IMR-90 (cell line): ENCODE data around the gene SH3BP5. TPM values are rescaled to one million over a fixed set of nuclear protein-coding genes. Genes with fewer than 3 reads are reported as not detected.

Experiments
- ATAC-seq: fragments of 200-7000 bp; cut with Tn5 transposase; 2 replicates; pipeline ENCODE4 v1.9.1; 2020; ENCODE audit warnings: low read depth, mild to moderate bottlenecking, moderate library complexity
- BruUV-seq: library from RNA; stranded (reverse); fragments of 400-500 nt; replicated peaks from 2 replicates; lab custom pipeline; 2021; lab: Mats Ljungman, UMichigan
- CTCF ChIA-PET: fragments of 300-600 bp; formaldehyde crosslinking; extraction: SDS; loops from one replicate; lab custom pipeline; 2021; ENCODE audit warnings: antibody characterized with exemption; lab: Yijun Ruan, JAX
- POLR2A ChIA-PET: fragments of 300-600 bp; sonication (Branson Sonifier 250); formaldehyde crosslinking; loops from one replicate; lab custom pipeline; 2022; ENCODE audit warnings: antibody characterized with exemption; ENCODE audit not compliant: unreplicated experiment; lab: Charles Lee
- DNase-seq: peaks from one replicate; pipeline ENCODE4 v3.0.0; 2013
- H2AFZ ChIP-seq: replicated peaks from 2 replicates; pipeline ENCODE3; 2013; ENCODE audit warnings: low read length, mild to moderate bottlenecking; ENCODE audit not compliant: poor library complexity
- H2AK5ac ChIP-seq: 2 replicates; pipeline ENCODE4 v1.6.1; 2013; ENCODE audit warnings: low read depth, low read length, inconsistent platforms
- H2AK9ac ChIP-seq: replicated peaks from 2 replicates; pipeline ENCODE3; 2013; ENCODE audit warnings: mild to moderate bottlenecking, low read depth, low read length, moderate library complexity; ENCODE audit not compliant: poor library complexity
- H2BK120ac ChIP-seq: 2 replicates; pipeline ENCODE4 v1.6.1; 2013; ENCODE audit warnings: low read depth, low read length, inconsistent platforms
- H2BK15ac ChIP-seq: 3 replicates; pipeline ENCODE4 v1.6.1; 2013; ENCODE audit warnings: low read depth, low read length, inconsistent platforms
- H2BK20ac ChIP-seq: 2 replicates; pipeline ENCODE4 v1.6.1; 2013; ENCODE audit warnings: low read depth, mild to moderate bottlenecking, inconsistent platforms, low read length, moderate library complexity
- H2BK5ac ChIP-seq: 2 replicates; pipeline ENCODE4 v1.6.1; 2013; ENCODE audit warnings: mild to moderate bottlenecking, low read depth, low read length, inconsistent platforms; ENCODE audit not compliant: poor library complexity, severe bottlenecking
- H3K14ac ChIP-seq: replicated peaks from 2 replicates; pipeline ENCODE4 v1.6.1; 2013; ENCODE audit warnings: low read depth, low read length, inconsistent platforms
- H3K18ac ChIP-seq: 2 replicates; pipeline ENCODE4 v1.6.1; 2013; ENCODE audit warnings: low read depth, low read length, control low read depth
- H3K23ac ChIP-seq: 2 replicates; pipeline ENCODE4 v1.6.1; 2013; ENCODE audit warnings: low read depth, low read length, inconsistent platforms
- H3K27ac ChIP-seq: 2 replicates; pipeline ENCODE4 v1.5.1; 2013; ENCODE audit warnings: mild to moderate bottlenecking, control low read depth, low read length; ENCODE audit not compliant: insufficient read depth
- H3K27me3 ChIP-seq: 2 replicates; pipeline ENCODE4 v1.6.1; 2013; ENCODE audit warnings: low read length; ENCODE audit not compliant: control insufficient read depth, insufficient read depth
- H3K36me3 ChIP-seq: 2 replicates; pipeline ENCODE4 v1.6.1; 2013; ENCODE audit warnings: low read length, mixed read lengths; ENCODE audit not compliant: control insufficient read depth, insufficient read depth
- H3K4ac ChIP-seq: 2 replicates; pipeline ENCODE4 v1.6.1; 2013; ENCODE audit warnings: low read depth, low read length, inconsistent platforms
- H3K4me1 ChIP-seq: 2 replicates; pipeline ENCODE4 v1.6.1; 2013; ENCODE audit warnings: low read length, mixed read lengths; ENCODE audit not compliant: control insufficient read depth, insufficient read depth
- H3K4me2 ChIP-seq: 2 replicates; pipeline ENCODE4 v1.6.1; 2013; ENCODE audit warnings: low read depth, mild to moderate bottlenecking, control low read depth, low read length, moderate library complexity
- H3K4me3 ChIP-seq: 2 replicates; pipeline ENCODE4 v1.5.1; 2013; ENCODE audit warnings: low read depth, mild to moderate bottlenecking, control low read depth, low read length, moderate library complexity; ENCODE audit not compliant: insufficient read depth
- H3K56ac ChIP-seq: 2 replicates; pipeline ENCODE4 v1.6.1; 2013; ENCODE audit warnings: low read length, inconsistent platforms; ENCODE audit not compliant: insufficient read depth; ENCODE audit errors: extremely low read depth
- H3K79me1 ChIP-seq, 2 experiments: 2 replicates each; pipeline ENCODE4 v1.6.1; 2013; ENCODE audit warnings: low read length in 2 of 2, inconsistent platforms in 1 of 2, low read depth in 1 of 2
- H3K9ac ChIP-seq: 2 replicates; pipeline ENCODE4 v1.6.1; 2013; ENCODE audit warnings: low read depth, low read length, control low read depth
- H3K9me1 ChIP-seq: 2 replicates; pipeline ENCODE4 v1.6.1; 2013; ENCODE audit warnings: low read length, inconsistent platforms; ENCODE audit not compliant: insufficient read depth
- H3K9me3 ChIP-seq: 2 replicates; pipeline ENCODE4 v1.6.1; 2013; ENCODE audit warnings: low read length; ENCODE audit not compliant: control insufficient read depth, insufficient read depth
- H4K20me1 ChIP-seq: 2 replicates; pipeline ENCODE4 v1.6.1; 2013; ENCODE audit warnings: low read length, inconsistent platforms; ENCODE audit not compliant: insufficient read depth
- H4K5ac ChIP-seq: 2 replicates; pipeline ENCODE4 v1.6.1; 2013; ENCODE audit warnings: mild to moderate bottlenecking, low read depth, low read length, control low read depth
- H4K8ac ChIP-seq, 2 experiments: 2 replicates each; pipeline ENCODE4 v1.6.1; 2013; ENCODE audit warnings: low read depth in 2 of 2, low read length in 2 of 2, control low read depth in 1 of 2, inconsistent platforms in 1 of 2
- H4K91ac ChIP-seq: 2 replicates; pipeline ENCODE4 v1.6.1; 2013; ENCODE audit warnings: low read depth, low read length, inconsistent platforms; ENCODE audit not compliant: insufficient read depth
- BHLHE40 ChIP-seq: fragments of 150-350 bp; IDR thresholded peaks from 2 replicates; pipeline ENCODE4 v1.6.1; 2016; ENCODE audit warnings: mild to moderate bottlenecking, low read depth, low read length
- CEBPB ChIP-seq: IDR thresholded peaks from 2 replicates; pipeline ENCODE4 v1.6.1; 2012; ENCODE audit warnings: low read depth, low read length, improper control_type of control experiment
- CHD1 ChIP-seq: IDR thresholded peaks from 2 replicates; pipeline ENCODE4 v1.6.1; 2012; ENCODE audit warnings: low read depth, low read length, improper control_type of control experiment
- CTCF ChIP-seq: conservative IDR thresholded peaks from 2 replicates; pipeline ENCODE4 v1.5.1; 2012; ENCODE audit warnings: mild to moderate bottlenecking, low read depth, low read length, improper control_type of control experiment
- ELK1 ChIP-seq: fragments of 150-350 bp; IDR thresholded peaks from 2 replicates; pipeline ENCODE4 v1.6.1; 2016; ENCODE audit warnings: low read depth, mild to moderate bottlenecking, low read length, moderate library complexity, borderline replicate concordance
- FOS ChIP-seq: fragments of 150-350 bp; IDR thresholded peaks from 2 replicates; pipeline ENCODE4 v1.6.1; 2016; ENCODE audit warnings: low read depth, low read length
- MAFK ChIP-seq: IDR thresholded peaks from 2 replicates; pipeline ENCODE4 v1.6.1; 2012; ENCODE audit warnings: low read depth, low read length, improper control_type of control experiment
- MAZ ChIP-seq: IDR thresholded peaks from 2 replicates; pipeline ENCODE4 v1.6.1; 2012; ENCODE audit warnings: low read depth, mild to moderate bottlenecking, low read length, improper control_type of control experiment, moderate library complexity, borderline replicate concordance
- MXI1 ChIP-seq: IDR thresholded peaks from 2 replicates; pipeline ENCODE4 v1.6.1; 2012; ENCODE audit warnings: low read depth, mild to moderate bottlenecking, low read length, moderate library complexity, borderline replicate concordance
- NFE2L2 ChIP-seq: fragments of 150-350 bp; IDR thresholded peaks from 2 replicates; pipeline ENCODE4 v1.6.1; 2016; ENCODE audit warnings: low read depth, mild to moderate bottlenecking, low read length
- POLR2A ChIP-seq: IDR thresholded peaks from 2 replicates; pipeline ENCODE4 v1.6.1; 2012; ENCODE audit warnings: mild to moderate bottlenecking, low read depth, low read length
- RAD21 ChIP-seq: IDR thresholded peaks from 2 replicates; pipeline ENCODE4 v1.6.1; 2012; ENCODE audit warnings: low read length, improper control_type of control experiment
- RCOR1 ChIP-seq: IDR thresholded peaks from 2 replicates; pipeline ENCODE4 v1.6.1; 2012; ENCODE audit warnings: mild to moderate bottlenecking, low read length, improper control_type of control experiment; ENCODE audit not compliant: insufficient replicate concordance
- RFX5 ChIP-seq: IDR thresholded peaks from 2 replicates; pipeline ENCODE4 v1.8.0; 2012; ENCODE audit warnings: low read depth, mild to moderate bottlenecking, low read length, moderate library complexity
- SMC3 ChIP-seq: fragments of 150-350 bp; IDR thresholded peaks from 2 replicates; pipeline ENCODE4 v1.6.1; 2016; ENCODE audit warnings: low read depth, mild to moderate bottlenecking, antibody characterized with exemption, low read length, moderate library complexity
- WGBS, 2 experiments: methylation state at CpG; one replicate each; pipeline versions ENCODE4 v1.1.5 to v1.1.7; 2013; ENCODE audit warnings: missing lambda C conversion rate in 2 of 2; ENCODE audit not compliant: insufficient read length in 1 of 2; ENCODE audit errors: extremely low coverage in 2 of 2; 5-methylcytosine and 5-hydroxymethylcytosine counted together
- dilution Hi-C: fragments of 300-500 bp; cut with HindIII; formaldehyde crosslinking; loops from one replicate; pipeline ENCODE4 v1.14.3; 2018; ENCODE audit warnings: low sequenced_read_pairs; ENCODE audit not compliant: unreplicated experiment
- in situ Hi-C: fragments of 300-500 bp; cut with MboI; formaldehyde crosslinking; loops from 3 replicates; pipeline ENCODE4 v1.14.3; 2019; ENCODE audit warnings: low sequenced_read_pairs, inconsistent platforms, mixed read lengths
- intact Hi-C: fragments of 100-400 bp; cut with micrococcal nuclease; formaldehyde crosslinking; loops from 2 replicates; pipeline ENCODE4 v1.10.0; 2022
- polyA plus RNA-seq, 3 experiments: library from polyadenylated mRNA; depleted of rRNA; stranded (reverse); fragments of >200 nt; gene quantifications; 2 replicates each; pipeline ENCODE4 v1.2.3, GENCODE V29; 2012; ENCODE audit warnings: low replicate concordance in 1 of 3
- total RNA-seq: library from RNA; depleted of rRNA; stranded (reverse); fragments of >200 nt; gene quantifications from 2 replicates; pipeline ENCODE4 v1.2.3, GENCODE V29; 2012
- TF ChIP-seq, protein P1 (sequence below): fragments of 150-350 bp; IDR thresholded peaks from 2 replicates; pipeline ENCODE4 v1.6.1; 2017; ENCODE audit warnings: mild to moderate bottlenecking, antibody characterized with exemption, low read length, low read depth

SH3BP5 gene
- total and polyA plus RNA-seq, 2 of the 4 experiments (the other 2 are of a cell fraction): 14.0 to 23.5 TPM

- 100% methylated on average over 2 of the region's 4 CpGs; no CpG with 5 or more reads in 1 of the 2 experiments for WGBS, 2 experiments
- Histone ChIP-seq H2BK120ac (no peak overlapping the region), H4K8ac (no peak overlapping the region), H4K20me1 (no peaks in the 10 kb centered on the region), H2BK5ac (no peak overlapping the region), H3K4ac (no peak overlapping the region), H2AK5ac (no peak overlapping the region), H3K4me2 (no peak overlapping the region), H4K91ac (no peak overlapping the region), H2BK20ac (no peak overlapping the region), H3K18ac (no peak overlapping the region), H3K4me3 (no peak overlapping the region), H3K27me3 (no peaks in the 10 kb centered on the region), H3K4me1 (peaks cover 8% of the 10 kb centered on the region), H3K9me1 (peaks cover 3% of the 10 kb centered on the region; the same call in 1 of the 2 replicates), H3K9me3 (no peaks in the 10 kb centered on the region), H2AFZ (no peak overlapping the region), H2AK9ac (no peak overlapping the region), H3K23ac (no peak overlapping the region), H3K56ac (no peak overlapping the region), H3K36me3 (no peaks in the 10 kb centered on the region), H4K5ac (no peak overlapping the region), H3K14ac (no peak overlapping the region), H3K79me1 (no peaks in the 10 kb centered on the region; a peak in 1 of 4 replicates), H3K9ac (no peak overlapping the region), H3K27ac (no peak overlapping the region), H2BK15ac (no peak overlapping the region)
- BruUV-seq: no TSS peak
- intact Hi-C loops: no loop called here
- CTCF ChIA-PET: no interaction called here
- no peak for TF ChIP-seq NFE2L2
- TF ChIP-seq, protein P1, sequence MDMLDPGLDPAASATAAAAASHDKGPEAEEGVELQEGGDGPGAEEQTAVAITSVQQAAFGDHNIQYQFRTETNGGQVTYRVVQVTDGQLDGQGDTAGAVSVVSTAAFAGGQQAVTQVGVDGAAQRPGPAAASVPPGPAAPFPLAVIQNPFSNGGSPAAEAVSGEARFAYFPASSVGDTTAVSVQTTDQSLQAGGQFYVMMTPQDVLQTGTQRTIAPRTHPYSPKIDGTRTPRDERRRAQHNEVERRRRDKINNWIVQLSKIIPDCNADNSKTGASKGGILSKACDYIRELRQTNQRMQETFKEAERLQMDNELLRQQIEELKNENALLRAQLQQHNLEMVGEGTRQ: no peak
- no peak for TF ChIP-seq ELK1
- TF ChIP-seq RCOR1: no peak
- no peak for TF ChIP-seq POLR2A
- TF ChIP-seq MAZ: no peak
- TF ChIP-seq RAD21: no peak
- TF ChIP-seq SMC3: no peak
- no peak for TF ChIP-seq MAFK
- TF ChIP-seq MXI1: no peak
- TF ChIP-seq CEBPB: no peak
- TF ChIP-seq RFX5: no peak
- TF ChIP-seq BHLHE40: no peak
- TF ChIP-seq CTCF: no peak
- TF ChIP-seq FOS: no peak
- no peak for TF ChIP-seq CHD1
- DNase-seq (no peak), ATAC-seq (no peak)
- dilution Hi-C loops: no loop called here
- POLR2A ChIA-PET: no interaction called here
- in situ Hi-C loops: no loop called here
Observed at GRCh38 chr3:15313461-15313860, 18.9 kb downstream of the SH3BP5 start.
